Measurements from ENCODE around the gene ZNF385B.
"Not testable (repeated sequence)": the region's sequence is repeated elsewhere in the genome, so short reads cannot be mapped to it uniquely, and the experiment has no call there.

The ZNF385B gene

DNA sequence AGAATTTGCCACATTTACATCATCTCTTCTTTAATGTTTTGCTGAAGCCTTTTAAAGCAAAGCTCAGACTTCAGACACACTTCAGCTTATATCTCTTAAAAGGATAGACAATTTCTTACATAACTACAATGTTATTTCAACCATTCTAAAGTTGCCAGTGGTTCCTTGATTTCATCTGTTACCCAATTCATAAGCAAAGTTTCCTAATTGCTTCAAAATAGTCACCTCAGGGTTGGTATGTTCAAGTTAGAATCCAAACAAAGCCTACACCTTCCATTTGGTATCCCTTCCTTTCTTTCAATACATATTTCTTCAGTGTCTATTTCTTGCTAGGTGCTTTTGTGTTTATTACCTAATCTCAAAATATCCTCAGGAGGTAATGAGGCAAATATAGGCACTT is 60.6 kb downstream of the ZNF385B start:
- DNase-seq, result no peak

GRCh38 chr2:179796213-179797007 is 65.0 kb downstream of the ZNF385B start:
- DNase-seq, result no peak

DNA sequence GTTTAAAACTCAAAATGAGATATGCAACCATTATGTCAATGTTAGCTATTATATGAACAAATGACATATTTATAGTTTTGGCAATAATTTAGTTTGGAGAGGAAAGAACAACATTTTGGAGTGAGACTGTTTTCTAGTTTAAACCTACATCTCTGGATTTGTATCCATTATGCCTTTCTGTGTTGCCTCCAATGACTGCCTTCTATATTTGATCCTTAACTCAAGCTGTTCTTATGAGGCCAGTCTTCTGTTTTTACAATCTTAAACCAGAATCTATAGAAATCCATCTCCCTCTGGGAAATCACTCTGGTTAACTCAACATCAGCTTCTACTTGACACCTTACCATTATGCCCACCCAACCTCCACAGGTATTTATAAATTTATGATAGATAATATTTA is 67.5 kb downstream of the ZNF385B start:
- no peak for DNase-seq

DNA sequence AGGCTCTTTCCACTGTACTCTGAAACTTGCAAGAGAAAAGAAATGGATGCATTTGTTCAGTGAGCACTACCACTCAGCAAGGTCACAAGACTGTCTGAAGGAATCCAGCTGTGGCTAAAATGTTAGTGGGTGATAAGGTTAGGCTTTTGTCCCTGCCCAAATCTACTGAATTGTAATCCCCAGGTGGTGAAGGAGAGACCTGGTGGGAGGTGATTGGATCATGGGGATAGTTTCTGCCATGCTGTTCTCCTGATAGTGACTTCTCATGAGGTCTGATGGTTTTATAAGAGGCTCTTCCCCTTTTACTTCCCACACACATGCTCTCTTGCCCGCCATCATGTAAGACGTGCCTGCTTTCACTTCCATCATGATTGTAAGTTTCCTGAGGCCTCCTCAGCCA is 68.2 kb downstream of the ZNF385B start:
- DNase-seq, result no peak

DNA sequence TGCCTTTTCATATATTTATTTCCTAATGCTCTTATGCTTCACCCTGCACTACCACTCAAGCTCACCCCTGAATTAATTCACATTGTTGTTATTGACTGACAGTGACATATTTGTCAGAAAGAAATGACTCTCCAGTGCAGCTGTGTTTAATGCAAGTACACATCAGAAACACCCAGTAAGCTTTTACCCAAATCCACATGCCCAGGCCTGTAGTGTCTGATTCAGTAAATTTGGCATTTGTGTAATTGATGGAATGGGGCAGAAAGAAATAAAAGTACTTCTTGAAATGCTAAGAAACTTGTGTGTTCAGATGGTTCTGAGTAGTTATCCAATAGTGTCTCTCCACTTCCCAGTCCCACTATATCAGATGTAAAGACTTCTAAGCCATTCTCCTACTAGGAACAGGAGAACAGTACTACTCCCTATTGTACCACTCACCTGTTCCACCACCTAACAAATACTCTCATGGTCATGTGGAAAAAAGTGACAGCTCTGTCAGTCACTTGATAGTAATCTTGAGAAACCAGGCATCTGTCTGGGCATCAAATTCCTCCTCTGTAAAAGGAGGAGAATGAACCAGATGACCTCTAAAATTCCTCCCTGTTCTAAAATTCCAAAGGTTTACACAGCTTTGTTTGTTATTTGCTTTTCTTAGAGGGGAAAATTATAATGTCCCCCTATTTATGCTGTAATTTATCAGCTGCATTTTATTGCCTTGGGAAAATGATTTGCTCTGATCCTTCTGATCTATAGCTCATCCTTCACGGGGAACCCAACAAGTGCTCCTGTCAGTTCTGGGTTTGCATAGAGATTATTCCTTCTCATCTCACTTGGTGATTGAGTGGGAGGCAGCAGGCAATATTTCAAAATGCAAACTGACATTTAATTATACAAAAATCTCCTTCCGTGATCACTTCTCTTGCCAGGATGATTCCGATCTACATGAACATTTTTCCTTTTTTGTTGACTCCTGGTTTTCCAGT is 70.9 kb downstream of the ZNF385B start:
- no peak for DNase-seq

- no peak for DNase-seq
Measured at GRCh38 chr2:179788104-179788503, 73.3 kb downstream of the ZNF385B start.

DNA sequence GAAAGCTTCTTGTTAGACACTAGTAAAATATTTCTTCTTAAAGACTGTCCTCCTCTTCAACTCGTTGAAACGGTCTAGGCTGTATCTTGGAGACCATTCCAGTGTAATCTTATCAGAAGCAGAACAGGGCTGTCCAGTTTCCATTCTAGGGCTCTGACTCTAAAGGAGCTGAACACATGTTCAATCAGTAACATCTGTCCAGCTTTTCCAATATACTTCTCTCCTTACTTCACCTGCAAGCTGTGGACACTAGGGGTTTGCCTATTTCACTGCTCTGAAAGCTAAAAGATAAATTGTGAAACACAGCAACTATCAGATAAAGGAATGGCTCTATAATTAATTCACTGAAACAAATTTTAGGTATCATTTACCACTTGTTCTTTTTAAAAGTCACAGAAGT is 73.8 kb downstream of the ZNF385B start:
- DNase-seq, result no peak

DNA sequence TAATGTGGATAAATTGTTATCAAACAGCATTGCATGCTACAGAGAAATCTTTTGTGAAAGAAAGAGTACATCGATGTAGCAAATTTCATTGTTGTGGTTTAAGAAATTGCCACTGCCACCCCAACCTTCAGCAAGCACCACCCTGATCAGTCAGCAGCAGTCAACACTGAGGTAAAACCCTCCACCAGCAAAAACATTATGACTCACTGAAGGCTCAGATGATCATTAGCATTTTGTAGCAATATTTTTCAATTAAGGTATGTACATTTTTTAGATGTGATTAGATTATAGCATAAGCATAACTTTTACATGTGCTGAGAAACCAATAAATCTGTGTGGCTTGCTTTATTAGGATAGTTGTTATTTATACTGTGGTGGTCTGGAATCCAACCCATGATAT is 75.5 kb downstream of the ZNF385B start:
- DNase-seq, result no peak

- DNase-seq, result not testable (repeated sequence)
Measured at GRCh38 chr2:179782346-179782745, 79.1 kb downstream of the ZNF385B start.

- no peak for DNase-seq
Measured at GRCh38 chr2:179773986-179774385, 87.4 kb downstream of the ZNF385B start.

DNA sequence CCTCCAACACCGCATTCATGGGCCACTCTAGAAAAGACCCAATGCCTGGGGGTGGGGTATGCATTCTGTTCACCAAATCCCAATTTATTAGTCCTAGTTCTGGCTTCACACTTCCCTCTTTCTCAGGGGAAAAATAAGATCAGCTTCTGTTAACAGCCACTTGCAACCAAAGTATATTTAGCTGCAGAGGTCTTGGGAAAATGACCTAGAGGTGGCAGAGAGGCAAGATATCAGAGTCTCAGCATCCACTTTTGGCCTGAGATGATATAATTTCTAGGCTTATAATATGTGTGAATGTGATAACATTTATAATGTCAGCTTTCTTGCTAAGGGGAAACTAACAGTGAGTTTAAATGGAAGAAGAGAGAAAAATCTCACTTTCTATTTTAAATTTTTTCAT is 89.1 kb downstream of the ZNF385B start:
- DNase-seq, result no peak

DNA sequence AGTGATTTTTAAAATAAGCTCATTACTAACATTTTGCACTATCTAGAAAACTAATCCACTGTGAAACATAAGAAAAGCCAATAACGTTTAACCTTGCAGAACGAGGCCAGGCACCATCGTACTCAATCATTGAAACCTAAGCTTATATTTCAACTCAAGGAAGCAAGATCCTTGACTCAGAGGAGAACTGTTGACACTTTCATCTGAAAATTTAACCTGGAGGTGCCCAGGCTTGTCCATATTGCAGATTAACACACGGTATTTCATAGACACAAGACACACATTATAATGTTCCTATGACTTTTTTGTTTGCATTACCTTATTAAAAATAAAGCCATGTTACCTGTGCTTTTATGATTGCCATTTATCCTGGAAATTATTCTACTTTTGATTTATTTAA is 89.6 kb downstream of the ZNF385B start:
- no peak for DNase-seq

DNA sequence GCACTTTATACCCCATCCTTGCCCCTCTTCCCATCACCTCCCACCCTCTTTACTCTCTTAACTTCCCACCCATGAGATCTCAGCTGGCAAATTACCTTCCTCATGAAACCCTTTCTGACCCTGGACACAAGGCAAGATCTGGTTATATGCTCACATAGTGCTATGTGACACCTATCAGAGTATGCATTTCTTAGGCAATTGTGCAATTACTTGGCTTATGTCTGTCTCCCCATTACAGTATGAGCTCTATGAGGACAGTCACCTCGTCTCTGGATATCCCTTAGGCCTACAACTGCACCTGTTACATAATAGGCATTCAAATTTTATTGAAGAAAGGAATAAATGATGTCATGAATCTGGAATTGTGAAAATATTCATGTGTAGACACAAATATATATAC is 91.4 kb downstream of the ZNF385B start:
- no peak for DNase-seq

DNA sequence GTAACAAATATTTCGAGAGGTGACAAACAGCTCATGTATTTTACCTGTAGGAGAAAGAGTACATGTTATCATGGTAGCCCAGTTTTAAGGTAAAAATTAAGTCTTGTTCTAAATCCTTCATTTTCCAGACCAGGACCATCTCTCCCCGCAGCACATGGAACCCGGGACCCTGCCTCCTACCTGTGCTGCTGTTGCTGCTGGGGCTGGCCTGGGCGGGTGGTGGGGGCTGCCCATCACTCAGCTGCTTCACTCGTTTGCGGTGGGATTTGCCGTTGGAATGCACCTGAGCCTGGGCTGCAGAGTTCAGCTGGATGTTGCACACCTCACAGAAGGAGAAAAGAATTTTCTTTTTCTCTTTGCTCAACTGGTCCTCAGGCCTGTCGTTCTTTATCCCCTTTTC is 92.1 kb downstream of the ZNF385B start:
- DNase-seq, result no peak

GRCh38 chr2:179768765-179769164 is 92.6 kb downstream of the ZNF385B start:
- no peak for DNase-seq

DNA sequence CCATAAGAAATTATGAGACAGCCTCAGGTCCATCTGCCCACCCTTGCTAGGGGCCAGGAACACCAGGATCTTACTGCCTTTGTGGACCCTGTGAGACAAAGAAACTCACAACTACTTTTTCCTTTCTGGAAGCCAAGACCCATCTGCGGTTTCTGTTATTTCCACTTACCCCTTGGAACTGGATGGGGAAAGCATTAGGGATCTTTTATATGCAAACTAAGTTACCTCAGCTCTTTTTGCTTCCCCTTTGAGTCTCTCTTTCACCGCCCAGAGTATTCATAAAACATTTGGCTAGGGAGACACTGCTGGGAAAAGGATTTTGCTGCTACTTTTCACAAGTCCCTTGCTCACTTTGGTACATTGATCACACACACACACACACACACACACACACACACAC is 95.7 kb downstream of the ZNF385B start:
- DNase-seq, result no peak

- no peak for DNase-seq
Measured at GRCh38 chr2:179764710-179765109, 96.7 kb downstream of the ZNF385B start.

DNA sequence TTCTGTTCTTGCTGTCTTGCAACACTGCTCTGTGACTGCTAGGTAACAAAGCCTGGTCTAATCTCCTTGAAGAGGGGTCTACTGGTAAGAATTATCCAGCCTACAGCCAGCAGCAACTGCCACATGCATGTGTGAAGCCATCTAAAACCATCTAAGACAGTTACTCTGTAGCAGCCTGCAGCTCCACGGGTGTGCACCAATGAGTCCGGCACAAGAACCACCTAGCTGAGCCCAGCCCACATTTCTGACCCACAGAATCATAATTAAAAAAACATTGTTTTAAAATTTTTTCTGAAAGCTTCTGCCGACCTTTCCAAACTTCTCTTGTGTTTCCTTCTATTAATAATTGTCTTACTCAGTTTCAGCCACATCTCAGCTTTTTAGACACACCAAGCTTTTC is 102.8 kb downstream of the ZNF385B start:
- DNase-seq, result no peak

DNA sequence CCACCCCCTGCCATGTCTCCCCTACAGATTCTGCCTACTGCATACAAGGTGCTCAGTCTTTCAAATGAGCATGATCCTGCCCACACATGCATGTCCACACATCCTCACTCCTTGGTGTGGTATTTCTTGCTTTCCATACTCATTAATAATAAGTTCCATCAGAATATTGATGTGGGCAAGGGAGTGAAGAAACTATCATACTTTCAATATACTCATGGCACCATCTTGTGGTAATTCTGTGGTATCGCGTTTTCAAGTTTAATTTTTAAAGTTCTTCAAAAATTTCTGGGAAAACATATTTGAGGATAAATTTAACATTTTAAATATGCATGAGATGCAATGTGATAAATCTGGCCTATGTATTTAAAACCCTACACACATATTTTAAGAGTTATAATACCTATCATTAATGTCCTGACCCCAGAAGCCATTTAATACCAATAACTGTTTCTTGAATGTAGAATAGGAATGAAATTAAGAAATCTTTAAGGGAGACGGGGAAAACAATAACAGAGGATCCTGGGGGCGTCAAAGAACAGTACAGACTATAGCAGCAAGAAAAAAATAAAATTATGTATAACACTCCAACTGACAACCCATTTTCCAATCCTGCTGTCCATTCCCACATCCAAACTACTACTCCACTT is 110.1 kb downstream of the ZNF385B start:
- DNase-seq, result peak in 1 of 2 donors; percentile 32

DNA sequence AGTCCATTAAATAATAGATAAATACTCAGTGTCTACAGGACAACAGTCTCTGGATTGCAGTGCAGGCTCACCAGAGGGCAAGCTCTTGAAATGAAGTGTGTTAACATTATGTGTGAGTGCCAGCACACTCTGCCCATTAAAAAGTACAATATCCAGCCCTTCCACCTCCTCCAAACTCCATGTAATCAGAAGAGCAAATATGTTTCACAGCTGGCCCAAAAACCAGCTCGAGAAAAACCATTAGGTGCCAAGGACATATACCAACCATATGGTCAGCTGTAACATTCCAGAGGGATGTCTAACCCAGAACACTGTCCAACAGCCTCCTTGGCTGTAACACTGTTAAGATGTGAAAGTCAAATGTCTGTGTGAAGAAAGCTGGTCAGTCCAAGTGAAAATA is 112.2 kb downstream of the ZNF385B start:
- no peak for DNase-seq

- no peak for DNase-seq
Measured at GRCh38 chr2:179746981-179747380, 114.4 kb downstream of the ZNF385B start.

DNA sequence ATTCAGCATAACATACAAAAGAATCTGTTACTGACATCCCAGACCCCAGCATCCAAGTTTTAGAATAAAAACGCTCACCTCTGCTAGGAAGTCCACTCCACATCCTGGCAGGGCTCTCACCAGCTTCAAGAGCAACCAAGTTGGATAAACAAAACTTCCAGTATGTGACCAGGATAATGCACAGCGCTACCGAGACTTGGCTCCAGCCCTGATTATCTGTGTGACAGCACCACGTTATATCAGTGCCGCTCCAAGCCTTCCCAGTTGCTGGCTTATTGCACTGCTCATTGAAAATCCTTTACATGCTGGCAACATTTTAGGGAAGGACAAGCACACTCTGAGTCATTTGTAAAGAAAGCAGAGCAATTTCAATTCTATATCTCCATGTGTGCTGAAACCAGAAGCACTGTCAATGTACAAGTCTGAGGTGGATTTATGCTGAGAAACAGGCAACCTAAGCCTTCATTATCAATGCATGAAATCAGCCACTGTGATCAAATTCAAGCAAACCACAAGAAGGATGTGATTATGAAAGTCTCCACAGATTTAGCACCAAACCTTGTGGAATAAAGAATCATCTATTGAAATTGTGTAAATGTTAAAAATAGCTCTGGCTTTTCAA is 115.7 kb downstream of the ZNF385B start:
- no peak for DNase-seq

DNA sequence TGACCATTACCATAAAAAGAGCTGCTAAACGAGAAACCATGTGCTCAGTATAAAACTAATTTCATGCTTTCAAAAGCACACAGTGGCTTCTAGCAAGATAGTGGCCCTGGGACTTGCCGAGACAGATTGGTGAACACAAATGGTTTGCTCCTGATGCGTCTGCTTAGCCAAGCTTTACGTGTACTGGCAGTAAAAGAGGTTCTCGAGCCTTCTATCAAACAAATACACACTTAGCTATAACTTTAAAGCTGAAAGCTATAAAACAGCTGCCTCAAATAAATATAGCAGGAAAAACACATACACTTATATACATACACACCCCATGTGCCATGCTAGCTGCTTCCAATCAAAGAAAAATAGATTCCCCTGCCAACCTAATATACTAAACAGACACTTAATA is 117.0 kb downstream of the ZNF385B start:
- no peak for DNase-seq

Measured in inflammatory macrophage (primary cell).